Neural cell (in vitro differentiated cells): ENCODE results near the gene MREG. TPM values are rescaled to one million over a fixed set of nuclear protein-coding genes. Genes with fewer than 3 reads are reported as not detected.

Experiments
- H2AFZ ChIP-seq: fragments of 200-600, 300-800 bp; sonication (generic), shearing (Covaris generic); 2 replicates; pipeline ENCODE4 v1.6.0; 2014; ENCODE audit warnings: low read depth, mild to moderate bottlenecking, antibody characterized with exemption, low read length, moderate library complexity
- H3F3A ChIP-seq: fragments of 200-600 bp; shearing (Covaris generic); 2 replicates; pipeline ENCODE4 v1.6.1; 2016; ENCODE audit warnings: mild to moderate bottlenecking, moderate library complexity, mixed read lengths, antibody characterized with exemption, low read length; ENCODE audit not compliant: insufficient read depth, poor library complexity, severe bottlenecking
- H3K27ac ChIP-seq: fragments of 200-600, 300-800 bp; sonication (generic), shearing (Covaris generic); 2 replicates; pipeline ENCODE4 v1.5.1; 2014; ENCODE audit warnings: mild to moderate bottlenecking, low read length, moderate library complexity
- H3K27me3 ChIP-seq: fragments of 300-800, 200-600 bp; sonication (generic), shearing (Covaris generic); 2 replicates; pipeline ENCODE4 v1.6.0; 2014; ENCODE audit warnings: mild to moderate bottlenecking, low read depth, low read length, moderate library complexity; ENCODE audit not compliant: insufficient read depth
- H3K36me3 ChIP-seq: fragments of 300-800, 200-600 bp; sonication (generic), shearing (Covaris generic); 2 replicates; pipeline ENCODE4 v1.5.1; 2014; ENCODE audit warnings: mild to moderate bottlenecking, antibody characterized with exemption, low read length, moderate library complexity; ENCODE audit not compliant: insufficient read depth
- H3K4me2 ChIP-seq: fragments of 300-800, 200-600 bp; sonication (generic), shearing (Covaris generic); 2 replicates; pipeline ENCODE4 v1.6.0; 2014; ENCODE audit warnings: mild to moderate bottlenecking, low read length
- H3K4me3 ChIP-seq: fragments of 300-800, 200-600 bp; sonication (generic), shearing (Covaris generic); 2 replicates; pipeline ENCODE4 v1.5.1; 2014; ENCODE audit warnings: mild to moderate bottlenecking, low read length, moderate library complexity
- H3K79me2 ChIP-seq: fragments of 200-600 bp; shearing (Covaris generic); replicated peaks from 2 replicates; pipeline ENCODE4 v1.6.0; 2014; ENCODE audit warnings: mild to moderate bottlenecking, low read length, moderate library complexity; ENCODE audit not compliant: insufficient read depth
- H3K9ac ChIP-seq: fragments of 300-800, 200-600 bp; sonication (generic), shearing (Covaris generic); 2 replicates; pipeline ENCODE4 v1.6.1; 2016; ENCODE audit warnings: mild to moderate bottlenecking, low read length, mixed read lengths
- H3K9me2 ChIP-seq: fragments of 200-600 bp; shearing (Covaris generic); 2 replicates; pipeline ENCODE4 v1.6.1; 2016; ENCODE audit warnings: mild to moderate bottlenecking, low read length, mixed read lengths; ENCODE audit not compliant: insufficient read depth
- H3K9me3 ChIP-seq: fragments of 200-600, 300-800 bp; sonication (generic), shearing (Covaris generic); 2 replicates; pipeline ENCODE4 v1.6.1; 2016; ENCODE audit warnings: mild to moderate bottlenecking, mixed run types, low read length, moderate library complexity, mixed read lengths
- H4K20me1 ChIP-seq: fragments of 200-600 bp; shearing (Covaris generic); 2 replicates; pipeline ENCODE4 v1.6.1; 2016; ENCODE audit warnings: mild to moderate bottlenecking, mixed run types; ENCODE audit not compliant: insufficient read depth
- EP300 ChIP-seq: fragments of 450-650 bp; conservative IDR thresholded peaks from 2 replicates; pipeline ENCODE4 v1.6.1; 2014; ENCODE audit warnings: antibody characterized with exemption, mild to moderate bottlenecking, moderate library complexity; ENCODE audit not compliant: poor library complexity, severe bottlenecking
- EZH2 ChIP-seq: fragments of 200-600, 300-800 bp; shearing (Covaris generic), sonication (generic); IDR thresholded peaks from 2 replicates; pipeline ENCODE4 v1.6.1; 2014; ENCODE audit warnings: antibody characterized with exemption, low read length, borderline replicate concordance, mild to moderate bottlenecking; ENCODE audit not compliant: insufficient read depth, poor library complexity, severe bottlenecking
- MXI1 ChIP-seq: fragments of 450-650 bp; conservative IDR thresholded peaks from 2 replicates; pipeline ENCODE4 v1.6.1; 2014; ENCODE audit warnings: antibody characterized with exemption, mild to moderate bottlenecking; ENCODE audit not compliant: poor library complexity, severe bottlenecking
- POLR2AphosphoS5 ChIP-seq: IDR thresholded peaks from 2 replicates; pipeline ENCODE4 v1.6.1; 2012
- RAD21 ChIP-seq: fragments of 450-650 bp; conservative IDR thresholded peaks from 2 replicates; pipeline ENCODE4 v1.6.1; 2014; ENCODE audit warnings: antibody characterized with exemption, mild to moderate bottlenecking, moderate library complexity
- SMC3 ChIP-seq: fragments of 450-650 bp; conservative IDR thresholded peaks from 2 replicates; pipeline ENCODE4 v1.6.1; 2014; ENCODE audit warnings: antibody characterized with exemption, mild to moderate bottlenecking, moderate library complexity; ENCODE audit not compliant: poor library complexity
- TAF1 ChIP-seq: IDR thresholded peaks from 2 replicates; pipeline ENCODE4 v1.6.1; 2012; ENCODE audit warnings: low read depth
- polyA plus RNA-seq: library from polyadenylated mRNA; depleted of rRNA; stranded (reverse); fragments of >200 nt; gene quantifications from 2 replicates; pipeline ENCODE4 v1.2.3, GENCODE V29; 2014
- TF ChIP-seq, protein P1 (sequence below): IDR thresholded peaks from 2 replicates; pipeline ENCODE4 v1.6.1; 2012; ENCODE audit warnings: borderline replicate concordance
- TF ChIP-seq, protein P2 (sequence below): fragments of 450-650 bp; IDR thresholded peaks from 2 replicates; pipeline ENCODE4 v1.5.1; 2014; ENCODE audit warnings: antibody characterized with exemption, mild to moderate bottlenecking, moderate library complexity; ENCODE audit not compliant: poor library complexity, severe bottlenecking

Gene MREG
- polyA plus RNA-seq, 1 donor from 2014 or later: 9.1 TPM

DNA sequence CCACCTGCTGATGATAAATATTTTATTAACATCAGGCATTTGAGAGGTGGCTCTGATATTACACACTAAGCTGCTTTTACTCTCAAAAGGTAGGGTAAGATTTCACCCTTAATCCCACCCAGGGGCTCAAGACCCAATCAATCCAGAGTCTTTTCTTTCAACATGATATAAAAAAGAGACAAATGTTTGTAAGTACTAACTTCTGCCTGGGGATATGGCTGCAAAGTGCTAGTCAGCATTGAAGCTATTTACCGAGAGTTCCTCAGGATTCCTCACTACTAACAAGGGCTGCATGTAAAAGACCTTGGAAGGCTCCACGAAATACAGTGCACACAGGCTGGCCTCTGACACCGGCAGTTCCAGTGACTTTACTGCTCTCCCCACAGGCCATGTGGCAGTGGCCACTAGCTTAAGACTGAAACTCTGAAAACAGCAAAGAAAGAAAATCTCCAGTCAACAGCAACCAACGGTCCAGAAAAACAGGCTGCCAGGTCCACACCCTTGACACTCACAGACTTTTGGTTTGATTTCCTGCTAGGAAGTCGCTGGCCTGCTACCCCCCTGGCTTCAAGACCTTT, 11.2 kb downstream of the MREG start:
- no peak overlapping the region for H3K9ac ChIP-seq
- H3K4me2 ChIP-seq: no peak overlapping the region
- H3K9me2 ChIP-seq: no peaks in the 10 kb centered on the region
- H3K79me2 ChIP-seq: no peaks in the 10 kb centered on the region
- H2AFZ ChIP-seq: no peak overlapping the region
- no peaks in the 10 kb centered on the region for H3F3A ChIP-seq
- H3K4me3 ChIP-seq: no peak overlapping the region
- no peaks in the 10 kb centered on the region for H3K27me3 ChIP-seq
- no peak overlapping the region for H3K27ac ChIP-seq
- no peaks in the 10 kb centered on the region for H4K20me1 ChIP-seq
- TF ChIP-seq RAD21: no peak
- no peak for TF ChIP-seq MXI1
- TF ChIP-seq, protein P1, sequence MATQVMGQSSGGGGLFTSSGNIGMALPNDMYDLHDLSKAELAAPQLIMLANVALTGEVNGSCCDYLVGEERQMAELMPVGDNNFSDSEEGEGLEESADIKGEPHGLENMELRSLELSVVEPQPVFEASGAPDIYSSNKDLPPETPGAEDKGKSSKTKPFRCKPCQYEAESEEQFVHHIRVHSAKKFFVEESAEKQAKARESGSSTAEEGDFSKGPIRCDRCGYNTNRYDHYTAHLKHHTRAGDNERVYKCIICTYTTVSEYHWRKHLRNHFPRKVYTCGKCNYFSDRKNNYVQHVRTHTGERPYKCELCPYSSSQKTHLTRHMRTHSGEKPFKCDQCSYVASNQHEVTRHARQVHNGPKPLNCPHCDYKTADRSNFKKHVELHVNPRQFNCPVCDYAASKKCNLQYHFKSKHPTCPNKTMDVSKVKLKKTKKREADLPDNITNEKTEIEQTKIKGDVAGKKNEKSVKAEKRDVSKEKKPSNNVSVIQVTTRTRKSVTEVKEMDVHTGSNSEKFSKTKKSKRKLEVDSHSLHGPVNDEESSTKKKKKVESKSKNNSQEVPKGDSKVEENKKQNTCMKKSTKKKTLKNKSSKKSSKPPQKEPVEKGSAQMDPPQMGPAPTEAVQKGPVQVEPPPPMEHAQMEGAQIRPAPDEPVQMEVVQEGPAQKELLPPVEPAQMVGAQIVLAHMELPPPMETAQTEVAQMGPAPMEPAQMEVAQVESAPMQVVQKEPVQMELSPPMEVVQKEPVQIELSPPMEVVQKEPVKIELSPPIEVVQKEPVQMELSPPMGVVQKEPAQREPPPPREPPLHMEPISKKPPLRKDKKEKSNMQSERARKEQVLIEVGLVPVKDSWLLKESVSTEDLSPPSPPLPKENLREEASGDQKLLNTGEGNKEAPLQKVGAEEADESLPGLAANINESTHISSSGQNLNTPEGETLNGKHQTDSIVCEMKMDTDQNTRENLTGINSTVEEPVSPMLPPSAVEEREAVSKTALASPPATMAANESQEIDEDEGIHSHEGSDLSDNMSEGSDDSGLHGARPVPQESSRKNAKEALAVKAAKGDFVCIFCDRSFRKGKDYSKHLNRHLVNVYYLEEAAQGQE: no peak
- no peak for TF ChIP-seq TAF1
- TF ChIP-seq, protein P2, sequence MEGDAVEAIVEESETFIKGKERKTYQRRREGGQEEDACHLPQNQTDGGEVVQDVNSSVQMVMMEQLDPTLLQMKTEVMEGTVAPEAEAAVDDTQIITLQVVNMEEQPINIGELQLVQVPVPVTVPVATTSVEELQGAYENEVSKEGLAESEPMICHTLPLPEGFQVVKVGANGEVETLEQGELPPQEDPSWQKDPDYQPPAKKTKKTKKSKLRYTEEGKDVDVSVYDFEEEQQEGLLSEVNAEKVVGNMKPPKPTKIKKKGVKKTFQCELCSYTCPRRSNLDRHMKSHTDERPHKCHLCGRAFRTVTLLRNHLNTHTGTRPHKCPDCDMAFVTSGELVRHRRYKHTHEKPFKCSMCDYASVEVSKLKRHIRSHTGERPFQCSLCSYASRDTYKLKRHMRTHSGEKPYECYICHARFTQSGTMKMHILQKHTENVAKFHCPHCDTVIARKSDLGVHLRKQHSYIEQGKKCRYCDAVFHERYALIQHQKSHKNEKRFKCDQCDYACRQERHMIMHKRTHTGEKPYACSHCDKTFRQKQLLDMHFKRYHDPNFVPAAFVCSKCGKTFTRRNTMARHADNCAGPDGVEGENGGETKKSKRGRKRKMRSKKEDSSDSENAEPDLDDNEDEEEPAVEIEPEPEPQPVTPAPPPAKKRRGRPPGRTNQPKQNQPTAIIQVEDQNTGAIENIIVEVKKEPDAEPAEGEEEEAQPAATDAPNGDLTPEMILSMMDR: no peak
- TF ChIP-seq EP300: no peak
- TF ChIP-seq EZH2: no peak
- TF ChIP-seq POLR2AphosphoS5: no peak
- no peak for TF ChIP-seq SMC3
- no peaks in the 10 kb centered on the region for H3K9me3 ChIP-seq
- no peaks in the 10 kb centered on the region for H3K36me3 ChIP-seq

DNA sequence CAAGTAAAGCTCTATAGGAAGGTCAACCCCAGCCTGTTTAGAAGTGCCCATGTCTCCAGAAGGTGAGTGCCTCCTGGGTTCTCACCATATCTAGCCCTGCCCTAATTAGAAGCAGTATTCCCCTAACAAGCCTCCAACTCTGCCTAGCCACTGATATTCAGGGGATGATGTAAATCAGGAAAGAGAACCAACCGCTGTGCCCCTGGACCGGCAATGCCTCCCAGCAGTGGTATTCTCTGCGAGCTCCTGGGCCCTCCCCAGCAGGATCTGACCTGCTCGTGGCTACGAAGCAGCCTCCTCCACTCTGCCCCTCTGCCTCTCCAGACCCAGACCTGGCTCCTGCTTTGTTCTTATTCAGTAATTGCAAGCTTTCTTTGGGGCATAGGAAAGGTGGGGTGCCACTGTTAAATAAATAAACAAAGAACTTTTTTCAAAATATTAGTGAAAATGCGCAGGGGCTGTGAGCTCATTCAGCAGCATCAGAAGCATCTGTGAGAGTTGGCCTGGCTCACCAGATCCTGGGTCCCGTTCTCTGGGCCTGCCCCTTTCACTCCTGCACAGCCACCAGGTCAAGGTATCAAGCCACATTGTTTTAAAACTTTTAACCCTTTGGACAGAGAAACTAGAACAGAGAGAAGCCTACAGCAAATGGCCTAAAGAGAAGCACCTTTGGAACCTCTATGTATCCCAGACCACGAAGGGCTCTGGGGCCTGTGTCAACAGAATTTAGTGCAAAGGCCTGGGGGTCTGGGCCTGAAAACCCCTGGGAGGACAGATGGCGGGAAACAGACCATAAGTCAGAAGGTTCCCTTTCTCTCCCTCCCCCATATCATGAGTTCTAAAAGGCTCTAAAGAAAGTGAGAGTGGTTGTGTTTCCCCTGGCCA, 11.9 kb downstream of the MREG start:
- Histone ChIP-seq H4K20me1 (no peaks in the 10 kb centered on the region), H3K27ac (no peak overlapping the region), H3K27me3 (no peaks in the 10 kb centered on the region), H2AFZ (no peak overlapping the region), H3K4me3 (no peak overlapping the region), H3F3A (no peaks in the 10 kb centered on the region), H3K9me3 (no peaks in the 10 kb centered on the region), H3K9ac (no peak overlapping the region), H3K36me3 (no peaks in the 10 kb centered on the region), H3K4me2 (no peak overlapping the region), H3K79me2 (no peaks in the 10 kb centered on the region), H3K9me2 (no peaks in the 10 kb centered on the region)
- TF ChIP-seq EZH2 (no peak), TAF1 (no peak), EP300 (no peak), MXI1 (no peak), SMC3 (no peak)
- TF ChIP-seq, protein P2: no peak
- TF ChIP-seq, protein P1: no peak
